ENCODE measurements around the gene MRPL14. TPM values are rescaled to one million over a fixed set of nuclear protein-coding genes. Genes with fewer than 3 reads are reported as not detected.

Gene MRPL14
- total and polyA plus RNA-seq, 9 of the 15 experiments (the other 6 are each of a cell fraction or from before 2014, with no cell fraction given) = 126 to 424 (median 165) TPM

GRCh38 chr6:44116641-44117382 is 10.4 kb downstream of the MRPL14 start:
- no peak overlapping the region for H3K4me3 ChIP-seq
- H3K27ac ChIP-seq (ENCODE audit: extremely low read depth, low read depth, low read length) = peak overlapping the region; percentile 19; the same call in 2 of the 3 replicates
- ATAC-seq = 0 out of 3 replicates have a peak, but pooled peaks have one; percentile 8
- intact Hi-C loops (cut with micrococcal nuclease) = loop anchor here (5.0 kb wide), 1 partner anchor 35 kb away; no protein-coding TSS in a partner anchor
- H3K79me2 ChIP-seq (ENCODE audit: control insufficient read depth, insufficient read depth, low read length) = peaks cover 80% of the 10 kb centered on the region
- DNase-seq (ENCODE audit: extremely low read depth in 1 of 4, low spot score in 3 of 4) = peak in 1 of 4 experiments; percentile 27
- ChIA-PET POLR2A (interaction anchor here (0.7 to 2.0 kb wide), 10 partner anchors 7 to 146 kb away, joined by 3 to 6 read pairs (median 4); partner anchors contain the start of gene HSP90AB1), CTCF (ENCODE audit: low intra/inter-chr PET ratio) (no interaction called here)
- no TSS peak for BruUV-seq (replicated peaks)
- H3K36me3 ChIP-seq (ENCODE audit: control insufficient read depth, insufficient read depth, low read length) = peaks cover 86% of the 10 kb centered on the region
- in situ Hi-C loops (cut with MboI) = no loop called here
- no peak for FAIRE-seq
- peaks cover 33 to 54% of the 10 kb centered on the region in 2 experiments for H3K4me1 ChIP-seq (replicated peaks in 1 of 2; ENCODE audit: control insufficient read depth in 2 of 2, insufficient read depth in 2 of 2, low read length in 2 of 2)
- no peaks in the 10 kb centered on the region for H3K27me3 ChIP-seq (ENCODE audit: control insufficient read depth in 2 of 2, insufficient read depth in 2 of 2, low read length in 2 of 2)
- 43% methylated on average over 4 of the region's 4 CpGs for WGBS (ENCODE audit: insufficient coverage, low coverage, missing lambda C conversion rate)
- peaks cover 8% of the 10 kb centered on the region for H3K9me1 ChIP-seq (ENCODE audit: control insufficient read depth, insufficient read depth, low read length)
- no peaks in the 10 kb centered on the region for H3K9me3 ChIP-seq (replicated peaks; ENCODE audit: control insufficient read depth, insufficient read depth, low read depth, low read length)
- H4K20me1 ChIP-seq (replicated peaks; ENCODE audit: control insufficient read depth, insufficient read depth, low read length) = peaks cover 52% of the 10 kb centered on the region
- peak overlapping the region; percentile 11 to 27; a peak in 1 of 4 replicates for H3K9ac ChIP-seq (ENCODE audit: insufficient read depth in 1 of 2, low read depth in 2 of 2, low read length in 2 of 2)
- H2AFZ ChIP-seq (ENCODE audit: low read depth, low read length) = no peak overlapping the region
- no peak overlapping the region for H3K4me2 ChIP-seq (ENCODE audit: insufficient read depth, low read length)
- TF ChIP-seq ZNF449 (CRISPR knock-in tag; IDR thresholded peaks at IDR 0.05) (no peak), KHSRP (IDR thresholded peaks at IDR 0.05) (no peak), PHB2 (IDR thresholded peaks at IDR 0.05; ENCODE audit: low read depth) (no peak), ZBTB9 (CRISPR knock-in tag; IDR thresholded peaks at IDR 0.05) (no peak), ZNF398 (CRISPR knock-in tag; IDR thresholded peaks at IDR 0.05) (no peak), TOE1 (IDR thresholded peaks at IDR 0.05; ENCODE audit: borderline replicate concordance) (no peak), TOE1 (CRISPR knock-in tag; IDR thresholded peaks at IDR 0.05; ENCODE audit: borderline replicate concordance, low read depth) (no peak), HMG20A (CRISPR knock-in tag; conservative IDR thresholded peaks at IDR 0.05) (no peak)

Measured in K562 (cell line).